HG03066 (cell line): Measurements from ENCODE around the gene TOR1A.
"Not testable (repeated sequence)": the region's sequence is repeated elsewhere in the genome, so short reads cannot be mapped to it uniquely, and the experiment has no call there.

Source experiments
- ATAC-seq: cut with Tn5 transposase; IDR thresholded peaks from one replicate; pipeline ENCODE4 v1.9.1; 2021; ENCODE audit warnings: low read depth; ENCODE audit not compliant: unreplicated experiment

Gene TOR1A

DNA sequence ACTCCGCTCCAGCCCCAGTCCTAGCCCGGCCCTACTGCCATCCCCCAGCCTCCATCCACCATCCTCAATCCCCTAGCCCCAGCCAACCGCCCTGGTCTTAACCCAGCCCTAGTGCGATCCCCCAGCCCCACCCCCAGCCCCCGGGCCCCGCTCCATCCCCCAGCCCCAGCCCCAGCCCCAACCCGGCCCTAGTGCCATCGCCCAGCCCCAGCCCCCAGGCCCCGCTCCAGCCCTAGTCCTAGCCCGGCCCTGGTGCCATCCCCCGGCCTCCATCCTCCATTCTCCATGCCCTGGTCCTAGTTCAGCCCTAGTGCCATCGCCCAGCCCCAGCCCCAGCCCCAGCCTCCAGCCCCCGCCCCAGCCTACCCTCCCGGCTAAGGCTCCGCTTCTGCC, 398 bp downstream of the TOR1A start:
- peak; percentile 12 for ATAC-seq

- ATAC-seq, result peak; percentile 40
These were observed 916 bp downstream of the TOR1A start for GRCh38 chr9:129822898-129823541.

GRCh38 chr9:129816501-129817435, 7.2 kb downstream of the TOR1A start:
- ATAC-seq, result no peak

DNA sequence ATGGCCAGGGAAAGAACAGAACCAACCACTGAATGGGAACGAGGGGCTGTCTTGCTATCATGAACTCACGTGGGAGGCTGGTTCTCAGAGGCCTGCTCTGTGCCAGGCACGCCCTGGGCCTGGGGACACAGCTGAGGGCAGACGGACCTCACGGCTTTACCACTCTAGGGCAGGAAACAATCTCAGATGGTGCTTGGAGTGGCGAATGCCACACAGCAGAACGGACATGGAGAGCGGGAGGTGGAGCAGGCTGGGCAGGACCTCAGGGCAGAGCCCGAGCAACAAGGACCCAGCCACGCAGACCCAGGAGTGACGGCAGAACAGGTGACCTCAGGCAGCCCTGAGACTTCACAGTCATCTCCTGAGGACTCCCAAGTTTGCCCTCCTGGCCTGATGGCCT, 8.7 kb downstream of the TOR1A start:
- no peak for ATAC-seq

DNA sequence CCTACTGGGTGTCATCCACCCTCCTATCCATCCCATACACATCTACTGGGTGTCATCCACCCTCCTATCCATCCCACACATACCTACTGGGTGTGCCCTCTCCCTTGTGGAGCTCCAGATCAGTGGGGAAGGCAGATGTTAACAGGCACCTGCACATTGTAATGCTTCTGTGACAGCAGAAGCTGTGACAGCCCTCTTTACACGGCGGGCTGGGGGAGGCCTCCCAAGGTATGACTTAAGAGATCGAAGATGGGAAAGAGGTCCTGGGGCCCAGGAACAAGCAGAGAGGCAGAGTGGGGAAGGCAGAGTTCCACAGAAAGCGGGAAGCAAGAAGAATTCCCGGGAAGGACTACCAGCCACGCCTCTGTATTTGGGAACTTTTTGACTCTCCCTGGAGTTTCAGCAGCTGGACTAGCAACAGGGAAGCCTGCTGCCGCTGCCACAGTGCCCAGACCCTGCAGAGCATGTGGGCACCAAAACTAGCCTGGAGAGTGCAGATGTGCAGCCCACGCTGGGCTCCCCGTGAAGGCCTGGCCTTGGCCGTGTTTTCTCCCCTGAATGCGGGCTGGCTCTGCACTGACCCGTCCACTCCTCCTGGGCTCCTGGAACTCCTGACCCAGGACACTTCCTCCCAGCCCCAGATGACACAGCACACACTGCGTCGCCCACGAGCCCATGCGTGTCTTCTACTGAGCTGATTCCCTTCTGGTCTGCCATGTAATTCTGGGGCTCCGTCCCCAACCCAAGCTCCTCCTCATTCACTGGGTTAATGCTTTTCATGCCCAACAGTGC, 9.3 kb downstream of the TOR1A start:
- ATAC-seq, result no peak

- no peak for ATAC-seq
These were observed 10.3 kb downstream of the TOR1A start for GRCh38 chr9:129813661-129814060.

DNA sequence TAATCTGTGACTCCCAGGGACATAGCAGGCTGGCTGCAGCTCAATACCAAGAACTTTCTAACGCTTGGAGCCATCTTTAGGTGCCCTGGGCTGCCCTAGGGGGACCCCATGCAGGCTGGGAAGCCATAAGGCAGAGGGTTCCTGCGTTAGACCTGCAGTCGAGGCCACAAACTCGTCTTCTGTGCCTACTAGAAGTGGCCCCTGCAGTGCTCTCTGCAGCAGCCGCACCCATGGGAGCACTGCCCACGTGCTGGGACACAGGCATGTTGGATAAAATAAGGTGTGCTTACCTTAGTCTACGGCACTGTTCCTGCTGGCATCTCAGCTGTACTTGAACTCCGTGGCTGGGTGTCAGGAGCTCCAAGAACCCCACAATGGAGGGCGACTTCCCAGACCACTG, 11.6 kb downstream of the TOR1A start:
- no peak for ATAC-seq

GRCh38 chr9:129811967-129812363, 12.0 kb downstream of the TOR1A start:
- no peak for ATAC-seq

GRCh38 chr9:129810788-129811187, 13.1 kb downstream of the TOR1A start:
- no peak for ATAC-seq

DNA sequence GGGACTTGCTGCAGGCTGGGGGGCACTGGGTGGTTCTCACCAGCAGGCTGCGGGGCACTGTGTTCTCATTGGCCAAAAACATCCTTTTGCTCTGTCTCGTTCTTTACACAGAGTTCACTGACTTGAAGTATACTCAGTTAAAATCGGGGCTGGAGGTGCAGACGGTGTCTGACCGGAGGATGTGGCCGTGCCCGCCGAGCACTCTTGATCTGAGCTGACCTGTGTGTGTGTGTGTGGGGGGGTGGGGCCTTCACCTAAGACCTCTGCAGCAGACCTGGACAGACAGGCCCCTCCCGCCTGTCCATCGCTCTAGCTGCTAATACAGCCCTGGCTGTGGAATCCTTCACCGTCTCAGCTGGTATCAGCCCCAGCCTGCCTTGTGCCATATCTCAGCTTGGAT, 13.8 kb downstream of the TOR1A start:
- no peak for ATAC-seq

GRCh38 chr9:129809346-129809745, 14.6 kb downstream of the TOR1A start:
- no peak for ATAC-seq

DNA sequence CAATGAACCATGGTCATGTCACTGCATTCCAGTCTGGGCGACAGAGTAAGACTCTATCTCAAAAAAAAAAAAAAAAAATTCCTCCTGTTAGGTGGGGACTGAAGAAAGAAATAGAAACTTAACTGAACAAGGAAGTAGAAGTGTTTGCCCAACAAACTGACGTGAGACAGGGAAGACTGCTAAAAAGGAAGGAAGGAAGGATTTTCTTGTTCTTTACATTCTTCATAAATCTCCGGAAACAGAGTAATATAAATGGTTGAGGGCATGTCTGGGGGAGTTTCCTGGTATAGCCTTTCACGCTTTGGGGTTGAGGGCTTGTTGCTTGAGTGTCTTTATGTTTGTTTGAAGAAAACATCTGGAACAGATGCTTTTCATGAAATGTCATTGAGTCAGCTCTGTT, 17.9 kb downstream of the TOR1A start:
- ATAC-seq, result no peak

- ATAC-seq, result no peak
These were observed 20.3 kb downstream of the TOR1A start for GRCh38 chr9:129803676-129804060.

- peak; percentile 87 for ATAC-seq
These were observed 20.9 kb downstream of the TOR1A start, which contains the start of gene TOR1B for GRCh38 chr9:129802833-129803675. Gene TOR1B, plus strand, starts transcription at chr9:129803184. Its CDS starts 29 bp downstream, at chr9:129803213.

- no peak for ATAC-seq
These were observed 22.4 kb downstream of the TOR1A start for GRCh38 chr9:129801504-129801903.

GRCh38 chr9:129798973-129799372, 25.0 kb downstream of the TOR1A start:
- ATAC-seq, result no peak

DNA sequence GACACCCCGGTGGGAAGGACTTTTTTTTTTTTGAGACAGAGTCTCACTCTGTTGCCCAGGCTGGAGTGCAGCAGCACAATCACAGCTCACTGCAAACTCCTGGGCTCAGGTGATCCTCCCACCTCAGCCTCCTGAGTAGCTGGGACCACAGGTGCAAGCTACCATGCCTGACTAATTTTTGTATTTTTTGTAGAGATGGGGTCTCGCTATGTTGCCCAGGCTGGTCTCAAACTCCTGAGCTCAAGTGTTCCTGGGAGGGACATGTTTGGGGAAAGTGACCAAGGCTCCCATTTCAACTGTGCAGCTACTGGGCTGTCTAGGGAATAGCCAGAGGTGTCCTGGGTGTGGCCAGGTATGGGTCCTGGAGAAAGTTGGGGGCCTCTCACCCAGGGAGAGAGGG, 27.9 kb downstream of the TOR1A start:
- not testable (repeated sequence) for ATAC-seq

DNA sequence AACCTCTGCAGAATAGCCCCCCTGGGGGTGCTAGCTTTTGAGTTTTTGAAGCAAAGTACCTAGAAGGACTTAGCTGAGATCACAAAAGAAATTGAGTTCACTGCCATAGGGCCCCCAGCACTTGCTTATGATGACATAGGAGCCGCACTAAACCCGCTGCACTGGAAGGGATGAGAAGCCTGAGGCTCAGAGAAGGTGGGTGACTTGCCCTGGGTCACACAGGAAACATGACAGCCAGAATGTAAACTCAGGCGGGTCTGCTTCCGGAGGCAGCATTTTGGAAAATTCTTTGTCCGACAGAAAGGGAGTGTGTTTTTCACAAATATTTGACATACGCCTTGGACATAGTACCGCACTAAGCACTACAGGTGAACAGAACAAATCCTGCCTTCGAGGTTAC, 29.4 kb downstream of the TOR1A start:
- ATAC-seq, result no peak

DNA sequence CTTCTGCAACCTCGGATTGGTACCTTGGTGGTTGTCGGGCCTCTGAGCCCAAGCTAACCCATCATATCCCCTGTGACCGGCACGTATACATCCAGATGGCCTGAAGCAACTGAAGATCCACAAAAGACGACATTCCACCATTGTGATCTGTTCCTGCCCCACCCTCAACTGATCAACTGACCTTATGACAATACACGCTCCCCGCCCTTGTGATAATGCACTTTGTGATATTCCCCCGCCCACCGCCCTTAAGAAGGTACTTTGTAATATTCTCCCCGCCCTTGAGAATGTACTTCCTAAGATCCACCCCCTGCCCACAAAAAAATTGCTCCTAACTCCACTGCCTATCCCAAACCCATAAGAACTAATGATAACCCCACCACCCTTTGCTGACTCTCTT, 37.5 kb downstream of the TOR1A start:
- no peak for ATAC-seq

DNA sequence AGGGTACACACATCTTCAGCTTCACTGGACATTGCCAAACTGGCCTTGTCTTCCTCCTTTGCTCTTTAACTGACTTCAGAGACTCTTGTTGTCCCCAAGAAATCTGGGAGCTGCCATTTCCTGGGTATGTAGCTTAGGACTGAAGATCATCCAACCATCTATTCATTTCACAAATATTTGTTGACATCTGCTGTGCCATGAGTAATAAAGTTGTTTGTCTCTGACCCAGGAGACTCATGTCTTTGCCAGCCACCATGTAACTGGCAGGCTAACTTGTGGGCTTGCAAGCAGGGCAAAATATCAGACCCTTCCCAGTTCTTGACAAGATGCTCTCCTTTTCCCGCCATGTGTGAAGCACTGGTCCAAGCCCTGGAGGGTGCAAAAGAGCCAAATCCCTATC, 38.1 kb downstream of the TOR1A start:
- ATAC-seq, result no peak
